Fibroblast of lung (primary cell): ENCODE data around the gene SERGEF. TPM values are rescaled to one million over a fixed set of nuclear protein-coding genes. Genes with fewer than 3 reads are reported as not detected.

Source experiments
- DNase-seq, 2 donors: peaks; one replicate each; pipeline versions ENCODE4 v3.0.0 to v3.0.0-alpha.2; 2010; ENCODE audit warnings: low read depth in 2 of 2
- H2AFZ ChIP-seq: 2 replicates; pipeline ENCODE4 v1.5.1; 2012; ENCODE audit warnings: low read length, control low read depth, inconsistent platforms
- H3K27ac ChIP-seq: 2 replicates; pipeline ENCODE4 v1.5.1; 2011; ENCODE audit warnings: low read length, control low read depth; ENCODE audit not compliant: insufficient read depth
- H3K27me3 ChIP-seq: 2 replicates; pipeline ENCODE4 v1.5.1; 2011; ENCODE audit warnings: mild to moderate bottlenecking, low read length; ENCODE audit not compliant: control insufficient read depth, insufficient read depth
- H3K36me3 ChIP-seq: 2 replicates; pipeline ENCODE4 v1.5.1; 2011; ENCODE audit warnings: low read length; ENCODE audit not compliant: control insufficient read depth, insufficient read depth
- H3K4me1 ChIP-seq: 2 replicates; pipeline ENCODE4 v1.5.1; 2011; ENCODE audit warnings: low read length; ENCODE audit not compliant: control insufficient read depth, insufficient read depth; ENCODE audit errors: extremely low read depth
- H3K4me2 ChIP-seq: 2 replicates; pipeline ENCODE4 v1.5.1; 2011; ENCODE audit warnings: low read length, control low read depth; ENCODE audit not compliant: insufficient read depth; ENCODE audit errors: extremely low read depth
- H3K4me3 ChIP-seq, 4 experiments: fragments of 200-600 bp in 1 of 4; sonication (generic) in 1 of 4; replicated peaks in 1 of 4; 2 replicates each; pipeline ENCODE4 v1.5.1; 2011 to 2016; ENCODE audit warnings: low read length in 4 of 4, low read depth in 3 of 4, mild to moderate bottlenecking in 3 of 4, control low read depth in 2 of 4, inconsistent platforms in 1 of 4, mixed read lengths in 1 of 4; ENCODE audit not compliant: insufficient read depth in 1 of 4; ENCODE audit errors: control extremely low read depth in 1 of 4
- H3K79me2 ChIP-seq: 2 replicates; pipeline ENCODE4 v1.5.1; 2012; ENCODE audit warnings: mild to moderate bottlenecking, low read length, inconsistent platforms; ENCODE audit not compliant: control insufficient read depth, insufficient read depth
- H3K9ac ChIP-seq: 2 replicates; pipeline ENCODE4 v1.5.1; 2011; ENCODE audit warnings: mild to moderate bottlenecking, low read length, control low read depth; ENCODE audit not compliant: insufficient read depth
- H3K9me3 ChIP-seq: 2 replicates; pipeline ENCODE4 v1.5.1; 2012; ENCODE audit warnings: low read depth, low read length; ENCODE audit not compliant: control insufficient read depth, insufficient read depth
- H4K20me1 ChIP-seq: 2 replicates; pipeline ENCODE4 v1.5.1; 2011; ENCODE audit warnings: low read length; ENCODE audit not compliant: control insufficient read depth, insufficient read depth; ENCODE audit errors: extremely low read depth
- EZH2 ChIP-seq: IDR thresholded peaks from 2 replicates; pipeline ENCODE4 v1.5.1; 2012; ENCODE audit warnings: low read length, control low read depth, mild to moderate bottlenecking; ENCODE audit errors: missing control alignments
- polyA plus RNA-seq, 2 donors: library from polyadenylated mRNA; depleted of rRNA in 1 of 2; stranded (reverse) in 1 of 2; unstranded in 1 of 2; fragments of >200 nt; gene quantifications; 2 replicates each; pipeline ENCODE4 v1.2.1, GENCODE V29; 2011 to 2012; ENCODE audit warnings: missing spikeins in 1 of 2
- total RNA-seq: library from RNA; depleted of rRNA; stranded (reverse); fragments of >200 nt; gene quantifications from 2 replicates; pipeline ENCODE4 v1.2.1, GENCODE V29; 2014
- TF ChIP-seq, protein P1 (sequence below), 2 donors: IDR thresholded peaks in 1 of 2; conservative IDR thresholded peaks in 1 of 2; 1 replicate in 1 of 2; 2 replicates in 1 of 2; pipeline ENCODE4 v1.5.1; 2011 to 2012; ENCODE audit warnings: low read length in 2 of 2, control low read depth in 1 of 2, inconsistent platforms in 1 of 2, low read depth in 1 of 2, mild to moderate bottlenecking in 1 of 2

Gene SERGEF
- total and polyA plus RNA-seq, 2 donors (not counting 1 experiment from before 2014, with no cell fraction given): 14.5 to 38.5 TPM

DNA sequence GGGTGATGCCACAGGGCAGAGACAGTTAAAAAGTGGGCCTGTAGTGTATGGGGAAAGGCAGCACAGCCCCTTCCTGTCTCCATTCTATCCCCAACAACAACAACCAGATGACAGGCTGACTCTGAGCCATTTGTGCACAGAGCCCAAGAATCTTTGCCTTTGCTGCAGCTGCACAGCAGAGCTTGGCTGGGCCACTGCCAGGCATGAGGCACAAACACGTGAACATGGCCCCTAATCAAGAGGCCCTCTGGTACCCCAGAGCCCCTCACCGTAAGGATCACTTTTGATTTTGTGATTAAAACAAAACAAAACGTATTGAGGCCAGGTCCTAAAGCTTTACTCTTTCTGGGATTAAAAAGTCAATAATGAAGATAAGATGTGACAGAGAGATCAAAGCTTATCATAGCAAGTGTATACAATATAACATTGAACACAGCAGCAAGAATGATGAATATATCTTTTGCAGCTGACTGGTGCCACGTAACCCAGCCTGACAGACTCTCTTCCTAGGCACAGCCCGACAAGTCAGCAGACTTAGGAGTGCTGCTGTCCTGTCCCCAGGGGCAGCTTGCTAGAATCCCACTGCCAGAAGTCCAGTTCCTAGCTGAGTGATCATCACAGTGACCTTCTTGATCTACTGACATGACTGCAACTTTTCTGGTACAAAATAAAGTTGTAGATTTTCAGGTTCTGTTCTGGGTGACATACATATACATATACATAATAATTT, 117.8 kb downstream of the SERGEF start:
- no peaks in the 10 kb centered on the region for H4K20me1 ChIP-seq

DNA sequence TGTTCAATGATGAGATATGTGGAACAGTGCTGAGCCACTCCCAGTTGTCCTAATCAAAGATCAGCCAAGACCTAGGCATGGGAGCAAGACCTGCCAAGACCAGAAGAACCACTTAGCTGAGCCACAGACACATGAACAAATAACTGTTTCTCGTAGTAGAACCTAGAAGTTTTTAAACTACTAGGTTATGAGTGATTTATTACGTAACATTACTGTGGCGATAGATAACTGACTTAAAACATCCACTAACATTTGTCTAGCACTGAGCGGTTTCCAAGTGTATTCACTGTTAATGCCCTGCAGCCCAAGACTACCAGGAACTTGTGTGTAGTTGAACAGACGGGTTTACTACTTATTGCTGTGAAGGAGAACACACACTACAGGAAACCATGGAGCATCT, 120.4 kb downstream of the SERGEF start:
- Histone ChIP-seq H3K79me2 (no peaks in the 10 kb centered on the region), H3K9ac (no peak overlapping the region), H3K4me2 (no peak overlapping the region), H3K4me1 (no peaks in the 10 kb centered on the region), H3K27me3 (no peaks in the 10 kb centered on the region), H3K36me3 (no peaks in the 10 kb centered on the region), H3K4me3 (no peak overlapping the region), H2AFZ (no peak overlapping the region), H4K20me1 (no peaks in the 10 kb centered on the region), H3K9me3 (no peaks in the 10 kb centered on the region), H3K27ac (no peak overlapping the region)
- no peak for DNase-seq
- TF ChIP-seq, protein P1, sequence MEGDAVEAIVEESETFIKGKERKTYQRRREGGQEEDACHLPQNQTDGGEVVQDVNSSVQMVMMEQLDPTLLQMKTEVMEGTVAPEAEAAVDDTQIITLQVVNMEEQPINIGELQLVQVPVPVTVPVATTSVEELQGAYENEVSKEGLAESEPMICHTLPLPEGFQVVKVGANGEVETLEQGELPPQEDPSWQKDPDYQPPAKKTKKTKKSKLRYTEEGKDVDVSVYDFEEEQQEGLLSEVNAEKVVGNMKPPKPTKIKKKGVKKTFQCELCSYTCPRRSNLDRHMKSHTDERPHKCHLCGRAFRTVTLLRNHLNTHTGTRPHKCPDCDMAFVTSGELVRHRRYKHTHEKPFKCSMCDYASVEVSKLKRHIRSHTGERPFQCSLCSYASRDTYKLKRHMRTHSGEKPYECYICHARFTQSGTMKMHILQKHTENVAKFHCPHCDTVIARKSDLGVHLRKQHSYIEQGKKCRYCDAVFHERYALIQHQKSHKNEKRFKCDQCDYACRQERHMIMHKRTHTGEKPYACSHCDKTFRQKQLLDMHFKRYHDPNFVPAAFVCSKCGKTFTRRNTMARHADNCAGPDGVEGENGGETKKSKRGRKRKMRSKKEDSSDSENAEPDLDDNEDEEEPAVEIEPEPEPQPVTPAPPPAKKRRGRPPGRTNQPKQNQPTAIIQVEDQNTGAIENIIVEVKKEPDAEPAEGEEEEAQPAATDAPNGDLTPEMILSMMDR (conservative IDR thresholded peaks at IDR 0.05 in 1 of 2, IDR thresholded peaks at IDR 0.05 in 1 of 2; ENCODE audit: low read depth in 1 of 2, low read length in 2 of 2): no peak
- TF ChIP-seq EZH2: no peak

More for the DNA sequence above, 117.8 kb downstream of the SERGEF start:
- Histone ChIP-seq H3K27me3 (no peaks in the 10 kb centered on the region), H3K4me1 (no peaks in the 10 kb centered on the region), H3K27ac (no peak overlapping the region), H3K9me3 (no peaks in the 10 kb centered on the region), H2AFZ (peak overlapping the region; percentile 24), H3K36me3 (no peaks in the 10 kb centered on the region), H3K4me3 (no peak overlapping the region), H3K79me2 (no peaks in the 10 kb centered on the region), H3K4me2 (no peak overlapping the region), H3K9ac (no peak overlapping the region)
- TF ChIP-seq, protein P1 (conservative IDR thresholded peaks at IDR 0.05 in 1 of 2, IDR thresholded peaks at IDR 0.05 in 1 of 2; ENCODE audit: low read depth in 1 of 2, low read length in 2 of 2): no peak
- no peak for TF ChIP-seq EZH2
- DNase-seq: peak in 1 of 2 donors; percentile 37

DNA sequence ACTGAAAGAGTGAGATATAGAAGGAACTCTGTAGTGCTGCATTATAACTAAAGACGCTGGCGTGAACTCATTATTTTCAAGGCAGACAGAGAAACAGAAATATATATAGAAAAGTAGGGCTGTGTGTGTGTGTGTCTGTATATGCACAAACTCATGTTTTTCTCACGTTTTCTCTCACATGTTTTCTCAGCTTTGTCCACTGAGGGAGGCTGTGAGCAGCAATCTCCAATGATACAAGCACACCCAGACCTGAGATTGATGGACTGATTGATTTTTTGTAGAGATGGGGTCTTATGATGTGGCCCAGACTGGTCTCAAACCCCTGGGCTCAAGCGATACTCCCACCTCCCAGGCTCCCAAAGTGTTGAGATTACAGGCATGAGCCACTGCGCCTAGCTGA, 122.5 kb downstream of the SERGEF start:
- DNase-seq: peak in 1 of 2 donors; percentile 9
- Histone ChIP-seq H3K9me3 (no peaks in the 10 kb centered on the region), H3K27ac (no peak overlapping the region), H3K4me1 (no peaks in the 10 kb centered on the region), H3K4me2 (no peak overlapping the region), H3K79me2 (no peaks in the 10 kb centered on the region), H3K36me3 (no peaks in the 10 kb centered on the region), H4K20me1 (no peaks in the 10 kb centered on the region), H2AFZ (no peak overlapping the region), H3K9ac (no peak overlapping the region), H3K4me3 (no peak overlapping the region), H3K27me3 (no peaks in the 10 kb centered on the region)
- TF ChIP-seq, protein P1 (conservative IDR thresholded peaks at IDR 0.05 in 1 of 2, IDR thresholded peaks at IDR 0.05 in 1 of 2; ENCODE audit: low read depth in 1 of 2, low read length in 2 of 2): peak in 1 of 2 donors; percentile 45
- TF ChIP-seq EZH2: no peak
